HepG2 (cell line): Measurements from ENCODE around the gene COMP. TPM values are rescaled to one million over a fixed set of nuclear protein-coding genes. Genes with fewer than 3 reads are reported as not detected.

Experiments used
- ARID3A ChIP-seq: IDR thresholded peaks from 2 replicates; pipeline ENCODE4 v1.6.1; 2012; ENCODE audit warnings: low read depth, low read length, improper control_type of control experiment
- CBFB ChIP-seq: sonication (generic); formaldehyde crosslinking; IDR thresholded peaks from 2 replicates; pipeline ENCODE4 v1.4.0; 2020; ENCODE audit warnings: missing genetic modification reagents
- CBX5 ChIP-seq: sonication (generic); formaldehyde crosslinking; IDR thresholded peaks from 2 replicates; pipeline ENCODE4 v1.4.0; 2020; ENCODE audit warnings: missing genetic modification reagents, borderline replicate concordance
- GLI4 ChIP-seq: sonication (generic); formaldehyde crosslinking; IDR thresholded peaks from 2 replicates; pipeline ENCODE4 v1.5.1; 2020; ENCODE audit warnings: missing genetic modification reagents, mild to moderate bottlenecking, moderate library complexity, borderline replicate concordance
- HNRNPL ChIP-seq: fragments of 200-400 bp; formaldehyde crosslinking; IDR thresholded peaks from 2 replicates; pipeline ENCODE4 v1.6.1; 2017; ENCODE audit warnings: mild to moderate bottlenecking, low read depth, low read length
- IRF9 ChIP-seq: sonication (generic); formaldehyde crosslinking; IDR thresholded peaks from 2 replicates; pipeline ENCODE4 v1.8.0; 2022; ENCODE audit warnings: missing genetic modification reagents, mild to moderate bottlenecking, borderline replicate concordance
- MAFF ChIP-seq: IDR thresholded peaks from 2 replicates; pipeline ENCODE4 v1.6.1; 2011; ENCODE audit warnings: low read depth, low read length, improper control_type of control experiment
- MATR3 ChIP-seq: sonication (generic); formaldehyde crosslinking; IDR thresholded peaks from 2 replicates; pipeline ENCODE4 v1.4.0; 2020; ENCODE audit warnings: missing genetic modification reagents
- MLLT10 ChIP-seq: sonication (generic); formaldehyde crosslinking; IDR thresholded peaks from 2 replicates; pipeline ENCODE4 v1.4.0; 2020; ENCODE audit warnings: missing genetic modification reagents
- MTA1 ChIP-seq: sonication (generic); formaldehyde crosslinking; IDR thresholded peaks from 2 replicates; pipeline ENCODE4 v1.4.0; 2020; ENCODE audit warnings: missing genetic modification reagents, mild to moderate bottlenecking, borderline replicate concordance
- PAF1 ChIP-seq: IDR thresholded peaks from 2 replicates; pipeline ENCODE4 v1.6.1; 2016; ENCODE audit warnings: missing genetic modification reagents, missing compliant biosample characterization
- SALL2 ChIP-seq: sonication (generic); formaldehyde crosslinking; IDR thresholded peaks from 2 replicates; pipeline ENCODE4 v1.8.1; 2023; ENCODE audit warnings: mild to moderate bottlenecking, missing genetic modification reagents, inconsistent platforms
- SMARCE1 ChIP-seq: fragments of 450-650 bp; IDR thresholded peaks from 2 replicates; pipeline ENCODE4 v1.6.1; 2017; ENCODE audit warnings: borderline replicate concordance
- STAG1 ChIP-seq: sonication (generic); formaldehyde crosslinking; IDR thresholded peaks from 2 replicates; pipeline ENCODE4 v1.4.0; 2020; ENCODE audit warnings: missing genetic modification reagents
- ZBTB38 ChIP-seq: sonication (generic); formaldehyde crosslinking; IDR thresholded peaks from 2 replicates; pipeline ENCODE4 v1.5.1; 2020; ENCODE audit warnings: mild to moderate bottlenecking, missing genetic modification reagents
- ZBTB7B ChIP-seq: sonication (generic); formaldehyde crosslinking; IDR thresholded peaks from 2 replicates; pipeline ENCODE4 v1.4.0; 2020; ENCODE audit warnings: missing genetic modification reagents
- ZNF296 ChIP-seq: sonication (generic); formaldehyde crosslinking; conservative IDR thresholded peaks from 2 replicates; pipeline ENCODE4 v1.5.0; 2020; ENCODE audit warnings: mild to moderate bottlenecking, missing genetic modification reagents
- ZNF484 ChIP-seq: sonication (generic); formaldehyde crosslinking; IDR thresholded peaks from 2 replicates; pipeline ENCODE4 v1.5.1; 2020; ENCODE audit warnings: mild to moderate bottlenecking, low read depth, missing genetic modification reagents, borderline replicate concordance
- ZNF564 ChIP-seq: sonication (generic); formaldehyde crosslinking; IDR thresholded peaks from 2 replicates; pipeline ENCODE4 v1.8.1; 2023; ENCODE audit warnings: mild to moderate bottlenecking, missing genetic modification reagents
- ZNF629 ChIP-seq: sonication (generic); formaldehyde crosslinking; conservative IDR thresholded peaks from 2 replicates; pipeline ENCODE4 v1.5.0; 2020; ENCODE audit warnings: missing genetic modification reagents
- polyA plus RNA-seq, 8 experiments: library from polyadenylated mRNA; depleted of rRNA in 3 of 8; stranded (reverse) in 7 of 8; unstranded in 1 of 8; fragments of >200 nt; fragmentation: Illumina TruSeq in 4 of 8; extraction: Trizol in 4 of 8; gene quantifications; 2 replicates each; pipeline versions ENCODE4 v1.2.1 to v1.2.3, GENCODE V29; 2011 to 2016; ENCODE audit warnings: low read depth in 4 of 8, missing spikeins in 1 of 8, mixed read lengths in 1 of 8; ENCODE audit not compliant: insufficient read depth in 1 of 8
- total RNA-seq, 5 experiments: library from RNA; depleted of rRNA; stranded (reverse); fragments of >200 nt; fragmentation: Illumina TruSeq; extraction: Trizol; gene quantifications; 2 replicates each; pipeline ENCODE4 v1.2.3, GENCODE V29; 2016; ENCODE audit warnings: low read depth in 1 of 5
- TF ChIP-seq, protein P1 (sequence below): sonication (generic); formaldehyde crosslinking; IDR thresholded peaks from 2 replicates; pipeline ENCODE4 v1.4.0; 2020; ENCODE audit warnings: missing genetic modification reagents, borderline replicate concordance
- TF ChIP-seq, protein P2 (sequence below): sonication (generic); formaldehyde crosslinking; IDR thresholded peaks from 2 replicates; pipeline ENCODE4 v1.4.0; 2020; ENCODE audit warnings: missing genetic modification reagents

COMP gene
- total and polyA plus RNA-seq, 2 of the 13 experiments (the other 11 are each of a cell fraction or from before 2014, with no cell fraction given), result 0.04 to 0.13 TPM

- TF ChIP-seq SMARCE1 (no peak), IRF9 (CRISPR knock-in tag) (no peak), GLI4 (CRISPR knock-in tag) (0 out of 2 replicates have a peak, but pooled peaks have one; percentile 40), ZNF484 (no peak), CBFB (CRISPR knock-in tag) (no peak), ZNF564 (CRISPR knock-in tag) (no peak), STAG1 (CRISPR knock-in tag) (no peak), ZNF296 (no peak), MATR3 (CRISPR knock-in tag) (no peak), SALL2 (CRISPR knock-in tag) (no peak), MAFF (no peak), ARID3A (no peak), ZBTB38 (no peak), HNRNPL (peak; percentile 96), MTA1 (CRISPR knock-in tag) (peak; percentile 59; the same call in 1 of the 2 replicates), PAF1 (no peak), ZBTB7B (CRISPR knock-in tag) (peak; percentile 66; the same call in 1 of the 2 replicates), MLLT10 (CRISPR knock-in tag) (no peak), ZNF629 (CRISPR knock-in tag) (0 out of 2 replicates have a peak, but pooled peaks have one; percentile 14), CBX5 (CRISPR knock-in tag) (no peak)
- TF ChIP-seq, protein P1, sequence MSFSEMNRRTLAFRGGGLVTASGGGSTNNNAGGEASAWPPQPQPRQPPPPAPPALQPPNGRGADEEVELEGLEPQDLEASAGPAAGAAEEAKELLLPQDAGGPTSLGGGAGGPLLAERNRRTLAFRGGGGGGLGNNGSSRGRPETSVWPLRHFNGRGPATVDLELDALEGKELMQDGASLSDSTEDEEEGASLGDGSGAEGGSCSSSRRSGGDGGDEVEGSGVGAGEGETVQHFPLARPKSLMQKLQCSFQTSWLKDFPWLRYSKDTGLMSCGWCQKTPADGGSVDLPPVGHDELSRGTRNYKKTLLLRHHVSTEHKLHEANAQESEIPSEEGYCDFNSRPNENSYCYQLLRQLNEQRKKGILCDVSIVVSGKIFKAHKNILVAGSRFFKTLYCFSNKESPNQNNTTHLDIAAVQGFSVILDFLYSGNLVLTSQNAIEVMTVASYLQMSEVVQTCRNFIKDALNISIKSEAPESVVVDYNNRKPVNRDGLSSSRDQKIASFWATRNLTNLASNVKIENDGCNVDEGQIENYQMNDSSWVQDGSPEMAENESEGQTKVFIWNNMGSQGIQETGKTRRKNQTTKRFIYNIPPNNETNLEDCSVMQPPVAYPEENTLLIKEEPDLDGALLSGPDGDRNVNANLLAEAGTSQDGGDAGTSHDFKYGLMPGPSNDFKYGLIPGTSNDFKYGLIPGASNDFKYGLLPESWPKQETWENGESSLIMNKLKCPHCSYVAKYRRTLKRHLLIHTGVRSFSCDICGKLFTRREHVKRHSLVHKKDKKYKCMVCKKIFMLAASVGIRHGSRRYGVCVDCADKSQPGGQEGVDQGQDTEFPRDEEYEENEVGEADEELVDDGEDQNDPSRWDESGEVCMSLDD (CRISPR knock-in tag), result no peak
- TF ChIP-seq, protein P2, sequence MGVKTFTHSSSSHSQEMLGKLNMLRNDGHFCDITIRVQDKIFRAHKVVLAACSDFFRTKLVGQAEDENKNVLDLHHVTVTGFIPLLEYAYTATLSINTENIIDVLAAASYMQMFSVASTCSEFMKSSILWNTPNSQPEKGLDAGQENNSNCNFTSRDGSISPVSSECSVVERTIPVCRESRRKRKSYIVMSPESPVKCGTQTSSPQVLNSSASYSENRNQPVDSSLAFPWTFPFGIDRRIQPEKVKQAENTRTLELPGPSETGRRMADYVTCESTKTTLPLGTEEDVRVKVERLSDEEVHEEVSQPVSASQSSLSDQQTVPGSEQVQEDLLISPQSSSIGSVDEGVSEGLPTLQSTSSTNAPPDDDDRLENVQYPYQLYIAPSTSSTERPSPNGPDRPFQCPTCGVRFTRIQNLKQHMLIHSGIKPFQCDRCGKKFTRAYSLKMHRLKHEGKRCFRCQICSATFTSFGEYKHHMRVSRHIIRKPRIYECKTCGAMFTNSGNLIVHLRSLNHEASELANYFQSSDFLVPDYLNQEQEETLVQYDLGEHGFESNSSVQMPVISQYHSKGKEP (CRISPR knock-in tag), result no peak
Measured at GRCh38 chr19:18840288-18841267, 49.5 kb upstream of the COMP start (continued).
